HG03095 (cell line): ENCODE measurements around the gene CLNK.

Source experiments
- ATAC-seq: cut with Tn5 transposase; IDR thresholded peaks from one replicate; pipeline ENCODE4 v1.9.1; 2021; ENCODE audit warnings: moderate library complexity; ENCODE audit not compliant: unreplicated experiment

The CLNK gene

GRCh38 chr4:10664408-10664807, 20.2 kb downstream of the CLNK start:
- no peak for ATAC-seq

GRCh38 chr4:10662937-10663336, 21.6 kb downstream of the CLNK start:
- ATAC-seq = no peak

GRCh38 chr4:10661047-10661446, 23.5 kb downstream of the CLNK start:
- no peak for ATAC-seq

GRCh38 chr4:10659251-10659650, 25.3 kb downstream of the CLNK start:
- no peak for ATAC-seq

- no peak for ATAC-seq
These were observed 27.6 kb downstream of the CLNK start for GRCh38 chr4:10656988-10657387.

- no peak for ATAC-seq
These were observed 28.1 kb downstream of the CLNK start for GRCh38 chr4:10656420-10656819.

- no peak for ATAC-seq
These were observed 28.6 kb downstream of the CLNK start for GRCh38 chr4:10655968-10656367.

- no peak for ATAC-seq
These were observed 36.1 kb downstream of the CLNK start for GRCh38 chr4:10648479-10648878.

- ATAC-seq = no peak
These were observed 36.7 kb downstream of the CLNK start for GRCh38 chr4:10647846-10648245.

GRCh38 chr4:10643600-10644425, 40.8 kb downstream of the CLNK start:
- no peak for ATAC-seq

GRCh38 chr4:10640561-10641201, 43.9 kb downstream of the CLNK start:
- no peak for ATAC-seq

- no peak for ATAC-seq
These were observed 44.9 kb downstream of the CLNK start for GRCh38 chr4:10639664-10640063.

- no peak for ATAC-seq
These were observed 45.5 kb downstream of the CLNK start for GRCh38 chr4:10639100-10639499.

GRCh38 chr4:10635091-10635490, 49.5 kb downstream of the CLNK start:
- ATAC-seq = no peak

GRCh38 chr4:10629394-10629793, 55.2 kb downstream of the CLNK start:
- no peak for ATAC-seq

GRCh38 chr4:10625131-10625530, 59.4 kb downstream of the CLNK start:
- ATAC-seq = no peak

GRCh38 chr4:10623862-10624261, 60.7 kb downstream of the CLNK start:
- no peak for ATAC-seq

GRCh38 chr4:10623241-10623640, 61.3 kb downstream of the CLNK start:
- no peak for ATAC-seq

- no peak for ATAC-seq
These were observed 61.8 kb downstream of the CLNK start for GRCh38 chr4:10622728-10623127.

- ATAC-seq = no peak
These were observed 63.6 kb downstream of the CLNK start for GRCh38 chr4:10620935-10621488.

- no peak for ATAC-seq
These were observed 64.7 kb downstream of the CLNK start for GRCh38 chr4:10619855-10620254.

- no peak for ATAC-seq
These were observed 65.3 kb downstream of the CLNK start for GRCh38 chr4:10619220-10619619.
